ENCODE data around the gene SYNJ1. TPM values are rescaled to one million over a fixed set of nuclear protein-coding genes. Genes with fewer than 3 reads are reported as not detected.
A peak's percentile ranks its signal among the peaks of the same experiment; 100 is the strongest.
"Not testable (repeated sequence)": the region's sequence is repeated elsewhere in the genome, so short reads cannot be mapped to it uniquely, and the experiment has no call there.

SYNJ1 gene
- total RNA-seq, 1 donor from 2014 or later = 4.1 TPM

GRCh38 chr21:32612075-32612998 is 115.5 kb downstream of the SYNJ1 start, which contains the start of gene CFAP298:
Gene CFAP298 (minus strand): TSS chr21:32612377. CDS start chr21:32612243, 134 bp downstream.
- DNase-seq (ENCODE audit: low read depth) = peak; percentile 95

GRCh38 chr21:32611471-32611997 is 116.3 kb downstream of the SYNJ1 start:
- peak; percentile 75 for DNase-seq (ENCODE audit: low read depth)

- DNase-seq (ENCODE audit: low read depth) = not testable (repeated sequence)
Measured at GRCh38 chr21:32610940-32611339, 116.9 kb downstream of the SYNJ1 start.

GRCh38 chr21:32608851-32609250 is 119.0 kb downstream of the SYNJ1 start:
- DNase-seq (ENCODE audit: low read depth) = no peak

- peak; percentile 65 for DNase-seq (ENCODE audit: low read depth)
Measured at GRCh38 chr21:32605469-32605868, 122.3 kb downstream of the SYNJ1 start.

- DNase-seq (ENCODE audit: low read depth) = no peak
Measured at GRCh38 chr21:32604464-32604863, 123.3 kb downstream of the SYNJ1 start.

GRCh38 chr21:32603131-32603530 is 124.7 kb downstream of the SYNJ1 start:
- DNase-seq (ENCODE audit: low read depth) = no peak

GRCh38 chr21:32602099-32602498 is 125.7 kb downstream of the SYNJ1 start:
- DNase-seq (ENCODE audit: low read depth) = no peak

GRCh38 chr21:32599526-32599925 is 128.3 kb downstream of the SYNJ1 start:
- no peak for DNase-seq (ENCODE audit: low read depth)

GRCh38 chr21:32599091-32599490 is 128.7 kb downstream of the SYNJ1 start:
- DNase-seq (ENCODE audit: low read depth) = peak; percentile 31

GRCh38 chr21:32597205-32597604 is 130.6 kb downstream of the SYNJ1 start:
- DNase-seq (ENCODE audit: low read depth) = peak; percentile 30

GRCh38 chr21:32595431-32595830 is 132.4 kb downstream of the SYNJ1 start:
- DNase-seq (ENCODE audit: low read depth) = no peak

- no peak for DNase-seq (ENCODE audit: low read depth)
Measured at GRCh38 chr21:32593690-32594089, 134.1 kb downstream of the SYNJ1 start.

- no peak for DNase-seq (ENCODE audit: low read depth)
Measured at GRCh38 chr21:32592929-32593502, 134.8 kb downstream of the SYNJ1 start.

GRCh38 chr21:32590130-32590529 is 137.7 kb downstream of the SYNJ1 start:
- no peak for DNase-seq (ENCODE audit: low read depth)

GRCh38 chr21:32587651-32588050 is 140.2 kb downstream of the SYNJ1 start:
- peak; percentile 40 for DNase-seq (ENCODE audit: low read depth)

- no peak for DNase-seq (ENCODE audit: low read depth)
Measured at GRCh38 chr21:32587120-32587519, 140.7 kb downstream of the SYNJ1 start.

- DNase-seq (ENCODE audit: low read depth) = no peak
Measured at GRCh38 chr21:32585970-32586369, 141.8 kb downstream of the SYNJ1 start.

GRCh38 chr21:32585042-32585710 is 142.6 kb downstream of the SYNJ1 start, which contains the start of gene TCP10L:
Gene TCP10L (minus strand): TSS chr21:32585523. CDS start chr21:32584304, 1,219 bp downstream.
- no peak for DNase-seq (ENCODE audit: low read depth)

GRCh38 chr21:32584472-32584871 is 143.3 kb downstream of the SYNJ1 start:
- DNase-seq (ENCODE audit: low read depth) = no peak

GRCh38 chr21:32581732-32582131 is 146.1 kb downstream of the SYNJ1 start:
- no peak for DNase-seq (ENCODE audit: low read depth)

- no peak for DNase-seq (ENCODE audit: low read depth)
Measured at GRCh38 chr21:32580949-32581348, 146.9 kb downstream of the SYNJ1 start.
